PC-3 (cell line): ENCODE measurements around the gene AFF4.

Experiments
- CTCF ChIP-seq: fragments of 300-600 bp; sonication (generic); conservative IDR thresholded peaks from 2 replicates; pipeline ENCODE4 v1.5.1; 2017; ENCODE audit warnings: antibody characterized with exemption, low read depth, mild to moderate bottlenecking, low read length
- EZH2 ChIP-seq: fragments of 300-600 bp; sonication (generic); IDR thresholded peaks from one replicate; pipeline ENCODE4 v1.6.1; 2017; ENCODE audit warnings: antibody characterized with exemption, mild to moderate bottlenecking, low read length; ENCODE audit not compliant: unreplicated experiment
- EZH2phosphoT487 ChIP-seq: fragments of 300-600 bp; sonication (generic); IDR thresholded peaks from 2 replicates; pipeline ENCODE4 v1.6.1; 2018; ENCODE audit warnings: mild to moderate bottlenecking, antibody characterized with exemption, low read length, borderline replicate concordance

GRCh38 chr5:132953710-132954109, 9.7 kb downstream of the AFF4 start:
- TF ChIP-seq CTCF = no peak
- TF ChIP-seq EZH2 = no peak
- TF ChIP-seq EZH2phosphoT487 = no peak
